ENCODE data around the gene DMAC2L.
"Not testable (repeated sequence)": the region's sequence is repeated elsewhere in the genome, so short reads cannot be mapped to it uniquely, and the experiment has no call there.

Gene DMAC2L

DNA sequence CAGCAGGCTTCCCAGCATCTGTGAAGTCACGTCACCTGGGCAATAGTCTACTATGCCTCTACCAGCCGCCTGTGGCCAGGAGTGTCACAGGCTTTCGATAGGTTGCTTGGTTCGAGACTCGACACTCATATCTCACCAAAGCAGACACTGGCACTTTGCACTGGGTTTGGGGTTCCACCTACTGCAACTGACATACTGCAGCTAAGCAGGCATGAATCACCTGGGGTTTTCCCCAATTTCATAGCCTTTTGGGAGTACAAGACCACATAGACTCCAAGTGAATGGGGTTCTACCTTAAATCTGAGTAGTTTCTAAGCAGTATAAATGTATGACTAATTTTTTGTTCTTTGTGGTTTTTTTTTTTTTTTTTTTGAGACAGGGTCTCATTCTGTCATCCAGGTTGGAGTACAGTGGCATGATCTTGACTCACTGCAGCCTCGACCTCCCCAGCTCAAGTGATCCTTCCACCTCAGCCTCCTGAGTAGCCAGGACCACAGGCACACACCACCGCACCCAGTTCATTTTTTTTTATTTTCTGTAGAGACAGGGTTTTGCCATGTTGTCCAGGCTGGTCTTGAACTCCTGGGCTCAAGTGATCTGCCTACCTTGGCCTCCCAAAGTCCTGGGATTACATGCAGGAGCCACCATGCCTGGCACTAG, 32.1 kb downstream of the DMAC2L start:
- DNase-seq (ENCODE audit: insufficient read length) (peak; percentile 25), FAIRE-seq (peak; percentile 54)
- TF ChIP-seq POLR2AphosphoS5 (IDR thresholded peaks at IDR 0.05; ENCODE audit: low read depth, low read length) (no peak), POLR2A (IDR thresholded peaks at IDR 0.05; ENCODE audit: low read depth, low read length) (no peak), TAF1 (IDR thresholded peaks at IDR 0.05; ENCODE audit: borderline replicate concordance, low read depth, low read length) (no peak)

DNA sequence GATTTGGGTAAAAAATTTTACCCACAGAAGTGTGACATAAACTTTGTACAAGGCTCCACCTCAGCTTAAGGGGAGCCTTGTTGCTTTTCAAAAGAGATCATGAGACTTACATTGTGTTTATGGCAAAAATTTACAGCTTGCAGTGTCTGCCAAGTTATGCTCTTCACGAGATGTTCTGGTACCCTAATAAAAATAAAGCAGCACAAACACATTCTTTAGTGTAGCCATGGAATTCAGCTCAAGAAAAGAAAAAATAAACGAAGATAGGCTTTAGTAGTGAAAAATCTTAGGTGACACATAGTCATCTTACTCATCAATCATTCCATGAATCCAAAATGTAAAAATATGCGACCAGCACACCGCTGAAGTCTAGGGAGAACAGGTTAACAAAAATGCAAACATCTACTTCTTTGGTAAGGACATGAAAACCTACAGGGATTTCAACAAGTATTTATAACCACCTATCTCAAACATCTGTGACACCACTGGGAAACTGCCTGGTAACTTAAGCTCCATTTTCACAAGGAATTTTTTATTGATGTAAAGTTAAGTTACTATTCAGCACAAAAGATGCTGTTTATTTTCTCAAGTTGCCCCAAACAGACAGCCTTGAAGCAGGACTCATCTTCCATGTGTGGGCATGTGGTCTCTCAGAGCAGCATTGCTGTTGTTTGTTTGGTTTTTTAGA, 32.9 kb downstream of the DMAC2L start:
- no peak for TF ChIP-seq TAF1 (IDR thresholded peaks at IDR 0.05; ENCODE audit: borderline replicate concordance, low read depth, low read length)
- no peak for TF ChIP-seq POLR2A (IDR thresholded peaks at IDR 0.05; ENCODE audit: low read depth, low read length)
- no peak for TF ChIP-seq POLR2AphosphoS5 (IDR thresholded peaks at IDR 0.05; ENCODE audit: low read depth, low read length)
- FAIRE-seq (no peak), DNase-seq (ENCODE audit: insufficient read length) (no peak)

DNA sequence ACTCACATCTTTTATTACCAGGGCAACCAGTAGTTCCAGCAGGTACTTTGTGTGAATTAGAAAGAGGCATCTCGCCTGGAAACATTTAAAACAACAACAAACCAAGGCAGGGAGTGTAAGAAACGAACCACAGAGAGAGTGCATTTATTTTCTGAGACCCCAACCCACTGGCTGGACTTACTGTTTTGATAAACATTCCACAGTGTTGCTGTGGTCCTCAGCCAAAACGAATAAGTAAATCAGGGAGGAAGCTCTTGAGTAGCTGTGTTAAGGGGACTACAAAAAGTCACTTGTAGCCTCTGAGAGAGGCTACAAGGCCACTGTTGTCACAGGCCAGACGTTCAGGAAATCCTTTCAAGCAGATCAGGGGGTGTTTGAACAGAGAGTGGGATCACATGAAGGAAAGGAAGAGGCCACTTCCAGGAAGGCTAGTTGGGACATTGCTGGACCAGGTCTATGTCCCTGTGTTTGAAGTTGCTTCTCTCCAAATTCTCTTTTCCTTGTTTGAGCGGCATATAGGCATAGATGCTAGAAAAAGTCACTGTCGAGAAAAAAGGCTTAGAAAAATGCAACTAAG, 33.8 kb downstream of the DMAC2L start:
- DNase-seq (ENCODE audit: insufficient read length) (no peak), FAIRE-seq (no peak)
- no peak for TF ChIP-seq TAF1 (IDR thresholded peaks at IDR 0.05; ENCODE audit: borderline replicate concordance, low read depth, low read length)
- no peak for TF ChIP-seq POLR2A (IDR thresholded peaks at IDR 0.05; ENCODE audit: low read depth, low read length)
- TF ChIP-seq POLR2AphosphoS5 (IDR thresholded peaks at IDR 0.05; ENCODE audit: low read depth, low read length), result no peak

DNA sequence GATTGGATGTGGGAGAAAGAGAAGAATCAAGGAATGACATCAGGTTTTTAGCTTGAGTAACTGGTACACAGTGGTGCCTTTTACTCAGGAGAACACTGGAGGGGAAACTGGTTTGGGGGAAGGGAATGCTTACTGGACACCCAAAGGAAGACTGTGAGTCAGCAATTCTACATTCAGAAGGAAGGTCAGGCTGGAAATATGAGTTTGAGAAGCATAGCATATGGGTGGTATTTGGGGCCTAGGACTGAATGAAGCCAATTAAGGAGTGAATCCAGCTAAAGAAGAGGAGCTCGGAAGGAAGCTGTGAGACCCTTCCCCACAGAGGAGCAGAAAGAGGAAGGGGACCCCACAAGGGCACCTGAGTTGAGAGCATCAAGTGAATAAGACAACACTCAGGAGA, 35.4 kb downstream of the DMAC2L start:
- FAIRE-seq, result no peak
- no peak for DNase-seq (ENCODE audit: insufficient read length)
- no peak for TF ChIP-seq POLR2A (IDR thresholded peaks at IDR 0.05; ENCODE audit: low read depth, low read length)
- no peak for TF ChIP-seq POLR2AphosphoS5 (IDR thresholded peaks at IDR 0.05; ENCODE audit: low read depth, low read length)
- TF ChIP-seq TAF1 (IDR thresholded peaks at IDR 0.05; ENCODE audit: borderline replicate concordance, low read depth, low read length), result no peak

DNA sequence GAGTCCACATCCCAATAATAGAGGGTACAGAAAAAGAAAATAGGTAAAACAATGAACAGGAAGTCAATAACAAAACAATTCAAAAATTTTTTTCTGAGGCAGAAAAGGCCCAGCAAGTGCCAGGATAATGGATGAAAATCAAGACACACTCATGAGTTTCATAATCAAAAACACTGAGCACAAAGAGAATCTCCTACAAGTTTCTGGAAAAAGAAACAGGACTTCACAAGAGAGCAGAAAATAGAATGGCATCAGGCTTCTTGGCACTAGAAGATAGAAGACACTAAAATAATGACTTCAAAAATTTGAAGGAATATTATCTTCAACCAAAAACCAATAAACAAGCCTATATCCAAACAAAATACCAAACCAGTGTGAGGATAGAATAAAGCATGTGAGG, 36.8 kb downstream of the DMAC2L start:
- TF ChIP-seq POLR2A (IDR thresholded peaks at IDR 0.05; ENCODE audit: low read depth, low read length), result no peak
- TF ChIP-seq TAF1 (IDR thresholded peaks at IDR 0.05; ENCODE audit: borderline replicate concordance, low read depth, low read length), result no peak
- TF ChIP-seq POLR2AphosphoS5 (IDR thresholded peaks at IDR 0.05; ENCODE audit: low read depth, low read length), result no peak
- no peak for FAIRE-seq

DNA sequence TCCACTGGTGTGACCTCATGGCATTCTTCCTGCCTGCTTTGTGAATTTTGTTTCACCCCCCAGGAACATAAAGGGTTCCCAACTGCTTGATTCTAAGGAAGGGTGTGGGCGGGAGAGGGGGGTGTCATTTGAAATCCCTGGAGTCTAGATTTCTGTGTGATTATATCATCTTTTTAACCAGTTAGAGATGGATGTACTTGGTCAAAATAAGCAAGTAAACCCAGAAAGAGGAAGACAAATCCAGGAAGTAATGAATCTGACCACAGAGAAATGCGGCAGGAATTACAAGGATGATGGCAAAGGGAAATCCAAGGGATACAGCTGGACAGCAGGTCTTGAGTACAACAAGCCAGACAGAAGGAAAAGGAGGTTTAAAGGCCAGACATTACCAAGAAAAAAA, 38.9 kb downstream of the DMAC2L start:
- TF ChIP-seq POLR2A (IDR thresholded peaks at IDR 0.05; ENCODE audit: low read depth, low read length) (no peak), TAF1 (IDR thresholded peaks at IDR 0.05; ENCODE audit: borderline replicate concordance, low read depth, low read length) (no peak), POLR2AphosphoS5 (IDR thresholded peaks at IDR 0.05; ENCODE audit: low read depth, low read length) (no peak)
- no peak for FAIRE-seq
- DNase-seq (ENCODE audit: insufficient read length), result no peak

More for the DNA sequence above, 36.8 kb downstream of the DMAC2L start:
- no peak for DNase-seq (ENCODE audit: insufficient read length)

DNA sequence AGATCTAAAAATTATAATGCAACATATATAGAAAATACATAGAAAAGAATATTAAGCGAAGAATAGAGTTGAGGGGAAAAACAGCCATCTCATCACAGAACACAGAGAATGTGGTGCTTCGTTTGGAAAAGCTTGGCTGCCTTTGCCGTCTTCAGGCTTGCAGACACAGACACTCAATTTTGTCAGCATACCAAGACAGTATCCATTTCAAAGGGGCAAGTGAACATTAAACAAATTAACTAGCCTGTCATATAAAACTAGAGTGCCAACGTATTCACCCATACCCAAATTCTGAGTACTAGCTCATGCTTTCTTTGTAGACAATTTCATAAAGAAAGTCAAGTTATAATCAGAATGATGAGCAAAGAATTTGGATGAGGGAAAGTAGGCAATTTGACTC, 40.5 kb downstream of the DMAC2L start:
- DNase-seq (ENCODE audit: insufficient read length) (no peak), FAIRE-seq (peak; percentile 21)
- no peak for TF ChIP-seq TAF1 (IDR thresholded peaks at IDR 0.05; ENCODE audit: borderline replicate concordance, low read depth, low read length)
- no peak for TF ChIP-seq POLR2A (IDR thresholded peaks at IDR 0.05; ENCODE audit: low read depth, low read length)
- TF ChIP-seq POLR2AphosphoS5 (IDR thresholded peaks at IDR 0.05; ENCODE audit: low read depth, low read length), result no peak

DNA sequence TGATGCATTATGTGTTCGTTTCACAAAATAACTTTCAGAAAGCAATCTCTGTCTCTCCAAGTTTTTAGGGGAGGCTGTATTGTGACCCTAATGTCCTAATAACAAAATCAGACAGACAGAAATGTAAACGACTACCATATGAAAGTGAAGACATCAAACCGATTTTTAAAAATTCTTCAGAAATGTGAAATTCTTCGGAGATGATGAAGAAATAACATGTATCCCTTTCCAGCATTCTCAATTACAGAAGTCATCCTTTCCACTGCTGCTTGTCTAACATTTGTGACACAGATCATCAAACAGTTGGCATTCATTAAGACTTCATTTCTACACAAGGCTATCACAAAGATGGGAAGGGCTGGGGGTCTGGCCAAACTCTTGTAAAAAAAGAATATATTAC, 41.0 kb downstream of the DMAC2L start:
- no peak for FAIRE-seq
- DNase-seq (ENCODE audit: insufficient read length), result no peak
- no peak for TF ChIP-seq POLR2A (IDR thresholded peaks at IDR 0.05; ENCODE audit: low read depth, low read length)
- no peak for TF ChIP-seq POLR2AphosphoS5 (IDR thresholded peaks at IDR 0.05; ENCODE audit: low read depth, low read length)

DNA sequence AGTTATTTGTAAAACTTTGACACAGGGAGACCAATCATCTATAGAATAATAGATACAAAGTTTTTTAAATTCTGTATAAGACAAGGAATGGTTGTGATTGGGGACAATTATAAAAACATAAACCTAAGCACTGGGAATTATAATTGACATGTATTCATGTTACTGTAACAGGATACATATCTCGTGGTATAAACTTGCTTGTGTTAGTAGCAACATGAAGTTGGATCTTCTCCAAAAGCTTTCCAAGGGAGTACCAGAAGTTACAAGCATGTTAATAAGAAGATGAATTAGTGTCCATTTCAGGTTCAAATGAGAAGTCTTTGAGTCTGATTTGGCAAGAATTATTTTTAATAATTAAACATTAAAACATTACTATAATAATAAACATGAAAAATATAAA, 42.4 kb downstream of the DMAC2L start:
- no peak for DNase-seq (ENCODE audit: insufficient read length)
- no peak for FAIRE-seq
- TF ChIP-seq POLR2A (IDR thresholded peaks at IDR 0.05; ENCODE audit: low read depth, low read length) (no peak), POLR2AphosphoS5 (IDR thresholded peaks at IDR 0.05; ENCODE audit: low read depth, low read length) (no peak), TAF1 (IDR thresholded peaks at IDR 0.05; ENCODE audit: borderline replicate concordance, low read depth, low read length) (no peak)

DNA sequence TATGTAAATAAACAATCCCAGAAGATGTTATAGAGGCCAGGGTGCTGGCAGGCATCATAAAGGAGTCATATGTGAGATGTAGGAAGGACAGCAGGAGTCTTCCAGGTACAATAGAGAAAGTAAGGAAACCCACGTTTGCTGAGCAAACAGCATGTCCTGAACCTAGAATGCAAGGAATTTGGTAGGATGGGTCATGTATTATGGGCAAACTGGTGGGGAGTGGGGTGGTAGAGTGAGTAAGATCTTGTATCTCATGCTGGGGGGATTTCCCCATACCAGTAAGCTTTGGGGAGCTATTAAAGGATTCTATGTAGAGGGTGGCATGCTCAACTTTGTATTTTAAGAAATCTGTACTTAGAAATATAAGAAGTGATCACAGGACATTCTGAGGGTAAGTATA, 43.6 kb downstream of the DMAC2L start:
- TF ChIP-seq POLR2AphosphoS5 (IDR thresholded peaks at IDR 0.05; ENCODE audit: low read depth, low read length) (no peak), TAF1 (IDR thresholded peaks at IDR 0.05; ENCODE audit: borderline replicate concordance, low read depth, low read length) (no peak), POLR2A (IDR thresholded peaks at IDR 0.05; ENCODE audit: low read depth, low read length) (no peak)
- no peak for DNase-seq (ENCODE audit: insufficient read length)
- FAIRE-seq, result no peak

DNA sequence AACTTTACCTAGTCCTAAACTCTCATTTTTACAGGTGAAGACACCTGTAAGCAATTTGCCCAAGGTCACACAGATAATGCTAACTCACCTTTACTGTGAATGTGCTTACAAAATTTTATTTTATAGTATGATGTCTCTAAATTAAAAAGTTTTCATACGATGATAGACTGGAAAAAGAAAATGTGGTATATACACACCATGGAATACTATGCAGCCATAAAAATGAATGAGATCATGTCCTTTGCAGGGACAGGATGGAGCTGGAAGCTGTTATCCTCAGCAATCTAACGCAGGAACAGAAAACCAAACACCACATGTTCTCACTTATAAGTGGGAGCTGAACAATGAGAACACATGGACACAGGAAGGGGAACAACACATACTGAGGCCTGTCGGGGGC, 44.2 kb downstream of the DMAC2L start:
- not testable (repeated sequence) for DNase-seq (ENCODE audit: insufficient read length); FAIRE-seq

DNA sequence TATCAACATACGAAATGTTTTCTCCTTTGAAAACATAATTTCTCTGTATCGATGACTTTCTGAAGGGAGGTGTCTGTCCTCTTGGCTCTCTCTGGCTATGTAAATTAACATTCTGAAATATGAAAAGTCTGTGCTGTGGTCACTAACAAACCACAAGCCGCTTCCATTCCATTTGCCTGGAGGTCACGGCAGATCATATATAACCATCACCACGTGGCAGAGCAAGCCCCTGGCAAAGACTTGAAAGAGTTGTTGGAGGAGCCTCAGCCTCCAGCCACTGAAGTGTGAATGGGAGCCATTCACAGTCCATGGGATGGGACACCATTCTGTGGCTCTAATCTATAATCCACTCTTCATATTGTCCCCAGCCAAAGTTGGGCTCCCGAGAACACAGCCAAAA, 45.0 kb downstream of the DMAC2L start:
- TF ChIP-seq POLR2AphosphoS5 (IDR thresholded peaks at IDR 0.05; ENCODE audit: low read depth, low read length) (no peak), TAF1 (IDR thresholded peaks at IDR 0.05; ENCODE audit: borderline replicate concordance, low read depth, low read length) (no peak)

More for the DNA sequence above, 45.0 kb downstream of the DMAC2L start:
- DNase-seq (ENCODE audit: insufficient read length) (no peak), FAIRE-seq (no peak)
